Activated CD4-positive, alpha-beta T cell treated with anti-CD3 and anti-CD28 coated beads, Interleukin-2, amount 10 ng/mL, durations not matched to agents 24 days and 14 days (primary cell): Measurements from ENCODE around the gene GPC3. TPM values are rescaled to one million over a fixed set of nuclear protein-coding genes. Genes with fewer than 3 reads are reported as not detected.
"Not testable (repeated sequence)": the region's sequence is repeated elsewhere in the genome, so short reads cannot be mapped to it uniquely, and the experiment has no call there.

Source experiments
- DNase-seq: peaks from one replicate; pipeline ENCODE4 v3.0.0; 2022
- H3K27ac Mint-ChIP-seq: one replicate; pipeline ENCODE4 v1.8.0; 2022; ENCODE audit warnings: mild to moderate bottlenecking, mixed read lengths
- H3K27me3 Mint-ChIP-seq: one replicate; pipeline ENCODE4 v1.8.0; 2022; ENCODE audit warnings: mixed read lengths
- H3K36me3 Mint-ChIP-seq: one replicate; pipeline ENCODE4 v1.8.0; 2022; ENCODE audit warnings: low read depth, mild to moderate bottlenecking, mixed read lengths
- H3K4me1 Mint-ChIP-seq: one replicate; pipeline ENCODE4 v1.8.0; 2021; ENCODE audit warnings: mixed read lengths
- H3K4me3 Mint-ChIP-seq: one replicate; pipeline ENCODE4 v1.8.0; 2022; ENCODE audit warnings: mild to moderate bottlenecking, moderate library complexity, mixed read lengths
- H3K9me3 Mint-ChIP-seq: one replicate; pipeline ENCODE4 v1.8.0; 2021; ENCODE audit warnings: mixed read lengths
- intact Hi-C: fragments of 100-400 bp; cut with micrococcal nuclease; formaldehyde crosslinking; loops from one replicate; pipeline ENCODE4 v1.15.1; 2023
- total RNA-seq: library from RNA; stranded (reverse); gene quantifications from 2 replicates; pipeline ENCODE4 v1.2.3, GENCODE V29; 2022

GPC3 gene
- total RNA-seq, 1 donor from 2014 or later: 0.21 TPM

GRCh38 chrX:134007716-134008115 is 22.3 kb upstream of the GPC3 start:
- no peak overlapping the region for H3K4me3 Mint-ChIP-seq
- no peaks in the 10 kb centered on the region for H3K9me3 Mint-ChIP-seq
- no peak overlapping the region for H3K27ac Mint-ChIP-seq
- H3K4me1 Mint-ChIP-seq: no peaks in the 10 kb centered on the region
- no peaks in the 10 kb centered on the region for H3K27me3 Mint-ChIP-seq
- intact Hi-C loops: loop anchor here (5.0 kb wide), 1 partner anchor 180 kb away; no protein-coding TSS in a partner anchor
- no peak for DNase-seq
- no peaks in the 10 kb centered on the region for H3K36me3 Mint-ChIP-seq

DNA sequence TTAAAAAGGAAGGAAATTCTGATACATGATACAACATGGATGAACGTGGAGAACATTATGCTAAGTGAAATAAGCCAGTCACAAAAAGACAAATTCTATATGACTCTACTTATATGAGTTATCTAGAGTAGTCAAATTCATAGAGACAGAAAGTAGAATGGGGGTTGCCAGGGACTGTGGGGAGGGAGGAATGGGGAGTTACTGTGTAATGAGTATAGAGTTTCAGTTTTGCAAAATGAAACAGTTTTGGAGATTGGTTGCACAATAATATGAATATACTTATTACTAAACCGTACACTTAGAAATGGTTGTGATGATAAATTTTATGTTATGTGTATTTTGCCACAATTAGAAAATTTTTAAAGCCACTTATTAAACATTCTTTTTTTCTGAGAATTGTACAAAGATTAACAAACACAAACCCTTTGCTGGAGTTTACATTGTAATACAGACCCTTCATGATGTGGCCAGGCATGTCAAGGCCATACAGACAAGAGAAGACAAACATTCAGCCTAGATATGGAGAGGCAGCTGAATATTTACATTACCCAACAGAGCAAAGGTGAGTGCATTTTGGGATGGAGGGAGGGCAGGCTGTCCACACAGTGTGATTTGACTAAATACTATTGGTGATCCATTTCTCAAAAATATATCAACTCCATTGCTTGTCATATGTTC is 21.2 kb upstream of the GPC3 start:
- intact Hi-C loops: loop anchor here (5.0 kb wide), 1 partner anchor 181 kb away; no protein-coding TSS in a partner anchor

GRCh38 chrX:134004084-134004483 is 18.7 kb upstream of the GPC3 start:
- no peaks in the 10 kb centered on the region for H3K36me3 Mint-ChIP-seq
- no peaks in the 10 kb centered on the region for H3K27me3 Mint-ChIP-seq
- intact Hi-C loops: no loop called here
- no peak for DNase-seq
- no peak overlapping the region for H3K4me3 Mint-ChIP-seq
- no peak overlapping the region for H3K27ac Mint-ChIP-seq
- H3K9me3 Mint-ChIP-seq: no peaks in the 10 kb centered on the region
- H3K4me1 Mint-ChIP-seq: no peaks in the 10 kb centered on the region

More for the DNA sequence above, 21.2 kb upstream of the GPC3 start:
- Mint-ChIP-seq H3K27ac (no peak overlapping the region), H3K9me3 (no peaks in the 10 kb centered on the region), H3K4me3 (no peak overlapping the region), H3K4me1 (no peaks in the 10 kb centered on the region), H3K36me3 (no peaks in the 10 kb centered on the region), H3K27me3 (no peaks in the 10 kb centered on the region)
- DNase-seq: no peak

DNA sequence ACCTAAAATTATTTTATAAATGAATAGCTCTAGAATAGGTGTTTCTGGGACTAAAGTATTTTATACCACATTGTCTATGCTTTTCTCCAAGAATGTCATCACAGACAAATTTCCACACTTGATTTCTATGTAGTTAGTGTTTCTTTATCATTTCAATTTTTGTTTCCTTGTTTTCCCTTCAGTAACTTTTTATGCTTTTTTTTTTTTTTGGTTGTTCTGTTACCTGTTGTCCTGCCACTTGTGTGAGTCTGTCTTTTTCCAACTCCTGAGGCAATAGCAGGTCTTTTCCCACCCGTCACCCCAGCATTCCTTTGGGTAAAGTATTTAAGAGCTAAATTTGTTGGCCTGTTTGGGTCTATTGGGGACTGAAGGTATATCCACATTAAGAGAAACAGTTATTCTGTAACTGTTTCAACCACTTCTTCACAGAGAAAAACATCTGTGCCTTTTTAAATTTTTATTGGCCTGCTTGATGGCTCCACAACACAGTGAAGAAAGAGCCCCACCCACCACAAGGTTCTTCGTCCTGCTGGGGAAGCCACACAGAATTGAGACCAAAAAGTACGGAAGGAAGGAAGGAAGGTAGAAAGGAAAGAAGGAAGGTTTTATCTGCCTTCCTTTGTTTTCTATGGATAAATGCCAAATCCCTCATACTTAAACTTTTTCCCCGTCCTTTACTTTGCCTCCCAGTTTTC is 17.7 kb upstream of the GPC3 start:
- Mint-ChIP-seq H3K27me3 (no peaks in the 10 kb centered on the region), H3K4me1 (no peaks in the 10 kb centered on the region), H3K27ac (no peak overlapping the region), H3K9me3 (no peaks in the 10 kb centered on the region), H3K36me3 (no peaks in the 10 kb centered on the region), H3K4me3 (no peak overlapping the region)
- intact Hi-C loops: no loop called here
- DNase-seq: no peak

DNA sequence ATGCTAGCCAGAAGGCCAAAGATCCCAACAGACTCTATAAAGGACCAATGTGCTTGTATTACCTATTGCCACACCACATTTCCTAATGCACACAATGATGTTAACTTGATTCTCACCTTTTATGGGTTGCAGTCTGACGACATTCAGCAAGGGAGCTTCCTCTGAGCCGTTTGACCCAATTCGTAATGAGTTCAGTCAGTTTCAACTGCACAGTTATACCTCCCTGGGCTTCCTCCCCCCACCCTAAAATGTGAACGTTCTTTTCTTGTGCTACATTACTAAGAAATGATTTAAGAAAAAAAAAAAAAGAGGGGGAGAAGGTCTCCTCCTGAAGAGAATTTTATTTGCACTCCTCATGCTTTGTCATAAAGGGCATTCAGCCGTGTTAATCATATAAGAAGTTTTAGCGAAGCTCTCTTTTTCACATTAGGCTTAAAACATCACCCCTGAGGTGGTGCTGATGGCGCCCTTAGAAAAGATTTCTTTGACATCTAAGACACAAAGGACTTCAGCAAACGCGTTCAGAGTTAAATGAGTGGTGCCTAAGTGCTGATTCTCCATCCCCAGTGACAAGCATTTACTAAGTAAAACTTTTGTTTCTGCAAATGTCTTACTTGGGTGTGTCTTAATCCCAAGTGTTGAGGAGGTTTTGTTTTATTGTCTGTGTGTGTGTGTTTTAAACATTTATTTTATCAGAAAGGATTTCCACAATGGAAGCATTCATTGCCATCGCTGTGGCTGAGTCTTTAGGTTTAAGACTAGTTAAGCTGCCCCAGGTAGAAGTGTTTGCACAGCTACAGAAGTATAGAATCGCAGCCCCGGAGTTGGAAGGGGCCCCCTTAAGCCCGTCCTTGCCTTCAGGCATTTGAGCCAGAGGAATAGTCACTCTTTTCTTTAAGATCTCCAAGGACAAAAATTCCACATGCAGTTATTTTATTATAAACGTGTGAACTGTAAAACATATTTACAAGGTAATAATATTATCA is 15.2 kb upstream of the GPC3 start:
- Mint-ChIP-seq H3K27ac (no peak overlapping the region), H3K4me1 (no peaks in the 10 kb centered on the region), H3K9me3 (no peaks in the 10 kb centered on the region), H3K36me3 (no peaks in the 10 kb centered on the region), H3K27me3 (no peaks in the 10 kb centered on the region), H3K4me3 (no peak overlapping the region)
- intact Hi-C loops: no loop called here
- DNase-seq: no peak

- no peaks in the 10 kb centered on the region for H3K9me3 Mint-ChIP-seq
- no peak for DNase-seq
- H3K4me1 Mint-ChIP-seq: no peaks in the 10 kb centered on the region
- H3K36me3 Mint-ChIP-seq: no peaks in the 10 kb centered on the region
- H3K27ac Mint-ChIP-seq: no peak overlapping the region
- intact Hi-C loops: no loop called here
- no peak overlapping the region for H3K4me3 Mint-ChIP-seq
- H3K27me3 Mint-ChIP-seq: no peaks in the 10 kb centered on the region
Measured at GRCh38 chrX:133999031-133999705, 13.8 kb upstream of the GPC3 start.

GRCh38 chrX:133995759-133996158 is 10.4 kb upstream of the GPC3 start:
- DNase-seq: no peak
- intact Hi-C loops: no loop called here
- Mint-ChIP-seq H3K27ac (no peak overlapping the region), H3K36me3 (no peaks in the 10 kb centered on the region), H3K9me3 (no peaks in the 10 kb centered on the region), H3K4me1 (no peaks in the 10 kb centered on the region), H3K27me3 (no peaks in the 10 kb centered on the region), H3K4me3 (no peak overlapping the region)

- intact Hi-C loops: no loop called here
- Mint-ChIP-seq H3K27me3 (no peaks in the 10 kb centered on the region), H3K4me1 (no peaks in the 10 kb centered on the region), H3K36me3 (no peaks in the 10 kb centered on the region), H3K4me3 (no peak overlapping the region), H3K9me3 (no peaks in the 10 kb centered on the region), H3K27ac (no peak overlapping the region)
- no peak for DNase-seq
Measured at GRCh38 chrX:133994576-133994975, 9.2 kb upstream of the GPC3 start.

DNA sequence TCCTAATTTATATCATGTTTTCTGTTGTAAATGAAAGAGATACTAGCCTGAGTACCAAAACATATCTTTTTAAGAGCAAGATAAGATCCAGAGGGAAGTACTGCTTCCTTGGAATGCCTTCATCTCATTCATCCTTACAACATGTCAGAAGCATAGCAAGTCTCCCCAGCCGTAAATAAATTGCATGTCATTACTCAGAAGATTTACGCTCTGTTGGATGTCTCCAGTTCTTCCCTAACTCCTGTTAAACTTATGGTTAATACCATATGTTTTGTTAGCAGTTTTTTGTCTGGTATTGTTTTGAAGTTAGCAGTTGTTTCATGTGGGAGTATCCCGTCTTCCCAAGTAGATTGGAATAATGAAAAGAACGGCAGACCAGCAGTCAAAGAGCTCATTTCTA is 7.5 kb upstream of the GPC3 start:
- Mint-ChIP-seq H3K4me3 (no peak overlapping the region), H3K27ac (no peak overlapping the region), H3K27me3 (peaks cover 2% of the 10 kb centered on the region), H3K36me3 (no peaks in the 10 kb centered on the region), H3K4me1 (no peaks in the 10 kb centered on the region), H3K9me3 (no peaks in the 10 kb centered on the region)
- intact Hi-C loops: no loop called here
- no peak for DNase-seq

GRCh38 chrX:133991814-133992213 is 6.4 kb upstream of the GPC3 start:
- Mint-ChIP-seq H3K36me3 (no peaks in the 10 kb centered on the region), H3K9me3 (no peaks in the 10 kb centered on the region), H3K27me3 (peaks cover 12% of the 10 kb centered on the region), H3K4me1 (no peaks in the 10 kb centered on the region), H3K27ac (no peak overlapping the region), H3K4me3 (no peak overlapping the region)
- intact Hi-C loops: no loop called here
- no peak for DNase-seq

DNA sequence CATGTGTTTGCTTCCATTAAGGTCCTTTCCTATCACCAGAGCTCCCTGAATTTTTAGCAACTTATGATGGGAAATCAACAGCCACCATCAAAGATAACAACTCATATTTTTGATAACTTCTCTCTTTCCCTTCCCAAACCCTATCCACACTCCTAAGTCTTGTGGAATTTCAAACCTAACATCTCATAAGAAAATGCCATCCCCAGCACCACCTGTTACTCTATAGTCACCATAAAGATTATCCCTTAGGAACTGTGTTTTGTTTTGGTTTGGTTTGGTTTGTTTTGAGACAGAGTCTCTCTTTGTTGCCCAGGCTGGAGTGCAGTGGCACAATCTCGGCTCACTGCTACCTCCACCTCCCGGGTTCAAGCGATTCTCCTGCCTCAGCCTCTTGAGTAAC is 5.7 kb upstream of the GPC3 start:
- H3K36me3 Mint-ChIP-seq, intact Hi-C loops, H3K9me3 Mint-ChIP-seq, H3K27ac Mint-ChIP-seq, H3K4me1 Mint-ChIP-seq, DNase-seq, H3K4me3 Mint-ChIP-seq: not testable (repeated sequence)
- H3K27me3 Mint-ChIP-seq: peaks cover 12% of the 10 kb centered on the region

DNA sequence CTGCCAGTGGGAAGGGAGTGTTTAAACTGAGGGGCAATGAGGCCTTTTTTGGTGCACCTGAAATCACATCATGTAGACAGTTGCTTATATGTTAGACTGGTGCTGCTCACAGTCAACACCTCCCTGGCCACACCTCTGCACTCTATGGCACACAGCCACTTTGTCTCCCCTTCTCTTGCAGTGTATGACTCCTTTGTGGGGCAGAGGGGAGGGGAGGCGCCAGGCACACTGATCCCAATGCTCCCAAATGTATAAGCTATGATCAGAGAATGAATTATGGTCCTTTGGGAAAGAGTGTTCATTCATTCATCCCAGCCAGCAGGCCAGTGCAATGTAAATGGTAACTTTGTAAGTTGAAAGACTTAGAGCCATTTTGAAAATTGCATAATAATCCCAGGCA is 4.6 kb upstream of the GPC3 start:
- no peak overlapping the region for H3K27ac Mint-ChIP-seq
- H3K27me3 Mint-ChIP-seq: peaks cover 14% of the 10 kb centered on the region
- no peaks in the 10 kb centered on the region for H3K36me3 Mint-ChIP-seq
- intact Hi-C loops: no loop called here
- no peak overlapping the region for H3K4me3 Mint-ChIP-seq
- no peaks in the 10 kb centered on the region for H3K9me3 Mint-ChIP-seq
- peaks cover 2% of the 10 kb centered on the region for H3K4me1 Mint-ChIP-seq
- DNase-seq: no peak

DNA sequence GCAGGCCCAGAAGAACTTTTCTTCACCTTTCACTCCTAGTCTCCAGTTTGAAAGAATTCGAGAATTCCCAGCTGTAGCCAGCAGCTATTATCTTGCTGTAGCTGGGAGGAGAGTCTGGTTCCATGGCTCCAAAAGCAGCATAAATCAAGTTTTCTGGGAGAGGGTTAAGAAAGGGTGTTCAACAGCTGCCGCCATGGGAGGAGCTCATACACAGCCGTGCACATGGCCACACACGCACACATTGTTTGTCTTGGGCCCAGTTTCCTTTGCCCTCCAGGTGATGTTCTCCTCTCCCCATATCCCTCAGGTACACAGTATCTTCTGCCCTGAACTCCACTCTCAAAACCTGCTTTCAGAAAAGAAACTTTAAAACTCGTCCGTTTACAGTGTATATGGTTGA is 4.1 kb upstream of the GPC3 start:
- Mint-ChIP-seq H3K9me3 (no peaks in the 10 kb centered on the region), H3K4me1 (peaks cover 2% of the 10 kb centered on the region), H3K27ac (no peak overlapping the region), H3K4me3 (no peak overlapping the region), H3K27me3 (peaks cover 14% of the 10 kb centered on the region), H3K36me3 (no peaks in the 10 kb centered on the region)
- intact Hi-C loops: no loop called here
- no peak for DNase-seq
